GM21723 (cell line): ENCODE measurements around the gene NFIB.

ENCODE experiments used
- ATAC-seq: cut with Tn5 transposase; IDR thresholded peaks from one replicate; pipeline ENCODE4 v1.9.1; 2021; ENCODE audit warnings: mild to moderate bottlenecking, moderate library complexity; ENCODE audit not compliant: unreplicated experiment

Gene NFIB

GRCh38 chr9:14281136-14281795, 32.7 kb downstream of the NFIB start:
- no peak for ATAC-seq

- no peak for ATAC-seq
Observed at GRCh38 chr9:14279671-14280070, 34.3 kb downstream of the NFIB start.

GRCh38 chr9:14278291-14278721, 35.6 kb downstream of the NFIB start:
- ATAC-seq = no peak

GRCh38 chr9:14277761-14278160, 36.2 kb downstream of the NFIB start:
- ATAC-seq = no peak

- ATAC-seq = no peak
Observed at GRCh38 chr9:14277244-14277643, 36.7 kb downstream of the NFIB start.

- no peak for ATAC-seq
Observed at GRCh38 chr9:14275331-14275730, 38.6 kb downstream of the NFIB start.

GRCh38 chr9:14273696-14274121, 40.2 kb downstream of the NFIB start:
- ATAC-seq = no peak

GRCh38 chr9:14272927-14273528, 40.9 kb downstream of the NFIB start:
- no peak for ATAC-seq

- no peak for ATAC-seq
Observed at GRCh38 chr9:14271093-14271673, 42.8 kb downstream of the NFIB start.

GRCh38 chr9:14270358-14271092, 43.4 kb downstream of the NFIB start:
- ATAC-seq = no peak

- ATAC-seq = no peak
Observed at GRCh38 chr9:14269916-14270315, 44.0 kb downstream of the NFIB start.

- ATAC-seq = no peak
Observed at GRCh38 chr9:14263707-14264483, 50.0 kb downstream of the NFIB start.

GRCh38 chr9:14262827-14263226, 51.1 kb downstream of the NFIB start:
- ATAC-seq = no peak

GRCh38 chr9:14261616-14262015, 52.3 kb downstream of the NFIB start:
- ATAC-seq = no peak

- ATAC-seq = no peak
Observed at GRCh38 chr9:14260101-14260500, 53.8 kb downstream of the NFIB start.

- ATAC-seq = no peak
Observed at GRCh38 chr9:14258660-14259239, 55.2 kb downstream of the NFIB start.

GRCh38 chr9:14258156-14258555, 55.8 kb downstream of the NFIB start:
- ATAC-seq = no peak

- no peak for ATAC-seq
Observed at GRCh38 chr9:14256588-14256987, 57.4 kb downstream of the NFIB start.

GRCh38 chr9:14251154-14252071, 62.5 kb downstream of the NFIB start:
- no peak for ATAC-seq

- ATAC-seq = no peak
Observed at GRCh38 chr9:14250794-14251153, 63.2 kb downstream of the NFIB start.
